ENCODE measurements around the gene SLC44A3.
A peak's percentile ranks its signal among the peaks of the same experiment; 100 is the strongest.

DNA sequence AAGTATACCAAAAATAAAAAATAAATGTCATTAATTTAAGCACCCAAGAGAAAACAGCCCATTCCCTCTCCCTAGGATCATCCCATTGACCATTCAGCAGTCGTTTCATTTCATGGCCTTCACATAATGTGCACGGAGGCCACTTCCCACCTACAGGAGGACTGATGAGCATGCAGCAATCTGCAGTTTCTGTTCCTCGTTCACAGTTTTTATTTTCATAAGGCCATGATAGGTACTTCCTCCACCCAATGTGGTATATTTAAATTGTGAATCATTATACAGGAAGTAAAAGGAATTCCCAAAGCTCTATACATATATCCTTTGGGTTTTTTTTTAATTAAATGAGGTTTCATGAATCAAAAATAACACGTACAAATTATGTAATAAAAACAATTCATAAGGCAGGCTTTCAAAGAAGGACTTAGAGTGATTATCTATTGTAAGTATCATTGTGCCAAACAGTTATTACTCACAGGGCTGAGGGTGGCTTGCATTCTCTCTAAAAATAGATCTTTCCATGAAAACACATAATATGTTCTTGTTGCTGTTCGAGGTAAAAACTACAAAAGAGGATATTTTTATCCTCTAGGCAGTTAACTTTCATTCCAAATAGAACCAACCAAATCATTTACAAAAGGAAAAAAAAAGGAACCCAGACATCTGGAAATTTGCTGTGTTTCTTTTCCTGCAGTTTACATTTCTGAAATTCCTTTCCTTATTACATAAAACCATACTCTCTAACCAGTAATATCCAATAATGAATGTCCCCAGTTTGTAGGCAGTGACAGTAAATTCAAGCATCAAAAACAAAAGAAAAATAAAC, 27.5 kb upstream of the SLC44A3 start:
- TF ChIP-seq, protein P1, sequence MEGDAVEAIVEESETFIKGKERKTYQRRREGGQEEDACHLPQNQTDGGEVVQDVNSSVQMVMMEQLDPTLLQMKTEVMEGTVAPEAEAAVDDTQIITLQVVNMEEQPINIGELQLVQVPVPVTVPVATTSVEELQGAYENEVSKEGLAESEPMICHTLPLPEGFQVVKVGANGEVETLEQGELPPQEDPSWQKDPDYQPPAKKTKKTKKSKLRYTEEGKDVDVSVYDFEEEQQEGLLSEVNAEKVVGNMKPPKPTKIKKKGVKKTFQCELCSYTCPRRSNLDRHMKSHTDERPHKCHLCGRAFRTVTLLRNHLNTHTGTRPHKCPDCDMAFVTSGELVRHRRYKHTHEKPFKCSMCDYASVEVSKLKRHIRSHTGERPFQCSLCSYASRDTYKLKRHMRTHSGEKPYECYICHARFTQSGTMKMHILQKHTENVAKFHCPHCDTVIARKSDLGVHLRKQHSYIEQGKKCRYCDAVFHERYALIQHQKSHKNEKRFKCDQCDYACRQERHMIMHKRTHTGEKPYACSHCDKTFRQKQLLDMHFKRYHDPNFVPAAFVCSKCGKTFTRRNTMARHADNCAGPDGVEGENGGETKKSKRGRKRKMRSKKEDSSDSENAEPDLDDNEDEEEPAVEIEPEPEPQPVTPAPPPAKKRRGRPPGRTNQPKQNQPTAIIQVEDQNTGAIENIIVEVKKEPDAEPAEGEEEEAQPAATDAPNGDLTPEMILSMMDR (IDR thresholded peaks at IDR 0.05 in 8 of 11, conservative IDR thresholded peaks at IDR 0.05 in 3 of 11) = peak in 8 of 11 experiments; percentile 22 to 60 (median 42)
- TF ChIP-seq POLR2A (IDR thresholded peaks at IDR 0.05) (no peak), POLR2AphosphoS5 (IDR thresholded peaks at IDR 0.05) (no peak)

Data from spleen (tissue), 7 donors.